Measurements from ENCODE around the gene NARF. TPM values are rescaled to one million over a fixed set of nuclear protein-coding genes. Genes with fewer than 3 reads are reported as not detected.

NARF gene
- total and polyA plus RNA-seq, 7 donors: 29.4 to 65.8 (median 41.5) TPM

DNA sequence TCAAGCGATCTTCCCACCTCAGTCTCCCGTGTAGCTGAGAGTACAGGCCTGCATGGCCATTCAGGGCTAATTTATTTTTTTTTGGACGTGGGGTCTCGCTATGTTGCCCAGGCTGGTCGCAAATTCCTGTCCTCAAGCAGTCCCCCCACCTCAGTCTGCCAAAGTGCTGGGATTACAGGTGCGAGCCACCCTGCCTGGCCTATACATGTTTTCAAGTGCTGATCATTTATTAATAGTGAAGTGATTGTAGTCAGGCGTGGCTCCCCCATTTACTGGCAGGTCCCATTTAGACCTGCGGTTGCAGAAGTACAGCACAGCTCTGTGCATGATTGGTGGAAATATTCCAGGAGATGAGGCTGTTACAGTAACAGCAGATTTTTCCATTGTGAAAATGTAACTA, 69.4 kb downstream of the NARF start:
- Histone ChIP-seq H3K4me3 (no peak overlapping the region), H3K9me3 (no peaks in the 10 kb centered on the region), H3K27me3 (no peaks in the 10 kb centered on the region), H3K27ac (peak overlapping the region; percentile 78 to 88 (median 84)), H3K4me1 (peaks cover 0 to 99% (median 90%) of the 10 kb centered on the region in 4 donors), H3K36me3 (no peaks in the 10 kb centered on the region)
- TF ChIP-seq EP300 (IDR thresholded peaks at IDR 0.05) (no peak), POLR2A (IDR thresholded peaks at IDR 0.05) (no peak), POLR2AphosphoS5 (IDR thresholded peaks at IDR 0.05) (no peak)
- TF ChIP-seq, protein P1, sequence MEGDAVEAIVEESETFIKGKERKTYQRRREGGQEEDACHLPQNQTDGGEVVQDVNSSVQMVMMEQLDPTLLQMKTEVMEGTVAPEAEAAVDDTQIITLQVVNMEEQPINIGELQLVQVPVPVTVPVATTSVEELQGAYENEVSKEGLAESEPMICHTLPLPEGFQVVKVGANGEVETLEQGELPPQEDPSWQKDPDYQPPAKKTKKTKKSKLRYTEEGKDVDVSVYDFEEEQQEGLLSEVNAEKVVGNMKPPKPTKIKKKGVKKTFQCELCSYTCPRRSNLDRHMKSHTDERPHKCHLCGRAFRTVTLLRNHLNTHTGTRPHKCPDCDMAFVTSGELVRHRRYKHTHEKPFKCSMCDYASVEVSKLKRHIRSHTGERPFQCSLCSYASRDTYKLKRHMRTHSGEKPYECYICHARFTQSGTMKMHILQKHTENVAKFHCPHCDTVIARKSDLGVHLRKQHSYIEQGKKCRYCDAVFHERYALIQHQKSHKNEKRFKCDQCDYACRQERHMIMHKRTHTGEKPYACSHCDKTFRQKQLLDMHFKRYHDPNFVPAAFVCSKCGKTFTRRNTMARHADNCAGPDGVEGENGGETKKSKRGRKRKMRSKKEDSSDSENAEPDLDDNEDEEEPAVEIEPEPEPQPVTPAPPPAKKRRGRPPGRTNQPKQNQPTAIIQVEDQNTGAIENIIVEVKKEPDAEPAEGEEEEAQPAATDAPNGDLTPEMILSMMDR (IDR thresholded peaks at IDR 0.05): no peak
- 84 to 85% methylated on average over 8 of the region's 8 CpGs for WGBS, 2 donors
- DNase-seq: no peak
- intact Hi-C loops (cut with DNase I): no loop called here

DNA sequence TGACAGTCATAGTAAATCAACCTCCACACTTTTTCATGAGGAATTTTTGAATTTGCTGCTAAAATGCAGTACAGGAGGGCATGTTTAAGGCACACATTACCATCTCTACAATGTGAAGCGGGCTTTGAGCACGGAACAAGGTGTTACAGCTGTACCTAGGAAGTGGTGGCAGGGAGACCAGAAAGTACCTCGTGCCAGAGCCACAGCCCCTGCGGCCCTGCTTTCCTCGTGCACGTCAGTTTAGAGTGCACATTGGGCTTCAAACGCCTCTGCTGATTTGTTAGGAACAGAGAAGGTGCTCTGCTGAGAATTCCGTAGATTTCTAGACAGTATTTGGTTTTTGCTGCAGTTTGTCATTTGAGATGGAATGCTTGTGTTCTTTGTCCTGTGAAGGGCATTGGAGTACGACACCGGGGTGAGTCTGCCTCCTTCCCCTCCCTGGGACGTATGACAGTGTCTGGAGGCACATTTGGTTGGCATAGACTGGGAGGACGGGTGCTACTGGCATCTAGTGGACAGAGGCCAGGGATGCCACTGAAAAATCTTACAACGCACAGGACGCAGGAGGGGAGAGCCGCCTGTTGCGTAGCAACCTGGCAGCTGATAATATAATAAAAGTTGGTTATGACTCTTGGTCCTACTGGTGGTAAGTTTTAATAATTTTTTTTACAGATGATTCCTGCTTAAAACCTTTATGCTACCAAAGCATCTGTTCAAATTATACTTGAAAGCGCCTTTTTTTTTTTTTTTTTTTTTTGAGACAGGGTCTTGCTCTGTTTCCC, 70.1 kb downstream of the NARF start:
- Histone ChIP-seq H3K4me3 (peak overlapping the region in 2 of 4 donors; percentile 3 to 5), H3K27me3 (no peaks in the 10 kb centered on the region), H3K27ac (peak overlapping the region; percentile 78 to 88 (median 84)), H3K9me3 (no peaks in the 10 kb centered on the region), H3K4me1 (peaks cover 0 to 99% (median 88%) of the 10 kb centered on the region in 4 donors), H3K36me3 (no peaks in the 10 kb centered on the region)
- WGBS, 2 donors: 28 to 59% methylated on average over 17 of the region's 17 CpGs
- peak in 1 of 4 donors; percentile 31 for TF ChIP-seq EP300 (IDR thresholded peaks at IDR 0.05)
- TF ChIP-seq, protein P1 (IDR thresholded peaks at IDR 0.05): peak in 2 of 4 experiments; percentile 24 to 53
- TF ChIP-seq POLR2A (IDR thresholded peaks at IDR 0.05): no peak
- TF ChIP-seq POLR2AphosphoS5 (IDR thresholded peaks at IDR 0.05): peak in 3 of 4 donors; percentile 49 to 60 (median 58)
- peak; percentile 90 for DNase-seq
- intact Hi-C loops (cut with DNase I): no loop called here

DNA sequence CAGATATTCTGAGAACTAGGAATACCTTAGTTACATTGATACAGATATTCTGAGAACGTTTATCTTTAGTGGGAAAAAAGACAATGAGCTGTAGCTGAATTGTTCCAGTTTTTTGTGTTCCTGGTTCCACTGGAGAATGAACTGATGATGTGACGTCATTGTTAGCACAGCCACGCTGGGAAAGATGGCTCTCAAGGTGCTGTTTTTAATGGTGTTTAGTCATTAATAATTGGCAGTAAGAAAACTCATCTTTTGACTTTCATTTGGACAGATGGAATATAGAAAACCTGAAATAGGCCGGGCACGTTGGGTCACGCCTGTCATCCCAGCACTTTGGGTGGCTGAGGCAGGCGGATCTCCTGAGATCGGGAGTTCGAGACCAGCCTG, 71.4 kb downstream of the NARF start:
- peaks cover 0 to 99% (median 88%) of the 10 kb centered on the region in 4 donors for H3K4me1 ChIP-seq
- TF ChIP-seq EP300 (IDR thresholded peaks at IDR 0.05) (no peak), POLR2A (IDR thresholded peaks at IDR 0.05) (no peak), POLR2AphosphoS5 (IDR thresholded peaks at IDR 0.05) (no peak)
- TF ChIP-seq, protein P1 (IDR thresholded peaks at IDR 0.05): no peak
- H3K27me3 ChIP-seq: no peaks in the 10 kb centered on the region
- H3K9me3 ChIP-seq: no peaks in the 10 kb centered on the region
- H3K4me3 ChIP-seq: no peak overlapping the region
- 87 to 90% methylated on average over 9 of the region's 9 CpGs for WGBS, 2 donors
- peak overlapping the region; percentile 78 to 88 (median 84) for H3K27ac ChIP-seq
- H3K36me3 ChIP-seq: no peaks in the 10 kb centered on the region
- intact Hi-C loops (cut with DNase I): no loop called here
- DNase-seq: no peak

DNA sequence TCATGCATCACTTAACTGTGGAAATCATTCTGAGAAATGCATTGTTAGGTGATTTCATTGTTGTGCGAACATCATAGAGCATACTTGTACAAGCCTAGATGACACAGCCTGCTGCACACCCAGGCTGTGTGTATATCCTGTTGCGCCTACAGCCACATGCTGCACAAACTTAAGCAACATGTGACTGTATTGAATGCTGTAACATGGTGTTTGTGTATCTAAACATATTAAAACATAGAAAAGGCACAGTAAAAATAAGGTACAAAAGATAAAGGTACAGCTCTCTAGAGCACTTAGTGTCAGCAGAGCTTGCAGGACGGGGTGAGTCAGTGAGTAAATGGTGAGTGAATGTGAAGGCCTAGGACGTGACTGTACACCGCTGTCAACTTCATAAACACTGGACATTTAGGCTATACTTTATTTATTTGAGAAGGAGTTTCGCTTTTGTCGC, 72.9 kb downstream of the NARF start:
- TF ChIP-seq, protein P1 (IDR thresholded peaks at IDR 0.05): no peak
- TF ChIP-seq POLR2A (IDR thresholded peaks at IDR 0.05) (no peak), EP300 (IDR thresholded peaks at IDR 0.05) (no peak), POLR2AphosphoS5 (IDR thresholded peaks at IDR 0.05) (no peak)
- Histone ChIP-seq H3K4me3 (no peak overlapping the region), H3K36me3 (no peaks in the 10 kb centered on the region), H3K4me1 (peaks cover 0 to 99% (median 89%) of the 10 kb centered on the region in 4 donors), H3K27me3 (no peaks in the 10 kb centered on the region), H3K27ac (peak overlapping the region; percentile 35 to 88 (median 62)), H3K9me3 (no peaks in the 10 kb centered on the region)
- no peak for DNase-seq
- intact Hi-C loops (cut with DNase I): no loop called here
- 83 to 88% methylated on average over 7 of the region's 7 CpGs for WGBS, 2 donors
